Measurements from ENCODE around the gene GCK. TPM values are rescaled to one million over a fixed set of nuclear protein-coding genes. Genes with fewer than 3 reads are reported as not detected.

The GCK gene
- total RNA-seq, 4 donors from 2014 or later: 0.25 to 1.2 TPM; not detected in 2

- no peak for DNase-seq (ENCODE audit: low spot score in 2 of 2)
- no peak for TF ChIP-seq CTCF (IDR thresholded peaks at IDR 0.05)
- TF ChIP-seq POLR2A (IDR thresholded peaks at IDR 0.05): no peak
- intact Hi-C loops (cut with DNase I; ENCODE audit: low total_unique reads): no loop called here
- no peak overlapping the region for H3K4me3 ChIP-seq (ENCODE audit: low read depth, poor library complexity, severe bottlenecking)
- 86 to 90% methylated on average over 8 of the region's 8 CpGs for WGBS, 2 donors
Measured at GRCh38 chr7:44235066-44235465, 45.8 kb upstream of the GCK start.

- TF ChIP-seq CTCF (IDR thresholded peaks at IDR 0.05): no peak
- no peak for TF ChIP-seq POLR2A (IDR thresholded peaks at IDR 0.05)
- H3K4me3 ChIP-seq (ENCODE audit: low read depth, poor library complexity, severe bottlenecking): no peak overlapping the region
- intact Hi-C loops (cut with DNase I; ENCODE audit: low total_unique reads): no loop called here
- 77 to 82% methylated on average over 15 to 16 of the region's 22 CpGs for WGBS, 2 donors
- DNase-seq (ENCODE audit: low spot score in 2 of 2): no peak
Measured at GRCh38 chr7:44232901-44233715, 43.9 kb upstream of the GCK start.

GRCh38 chr7:44232396-44232795 lies 43.2 kb upstream of the GCK start:
- no peak for DNase-seq (ENCODE audit: low spot score in 2 of 2)
- 74 to 82% methylated on average over 7 to 11 of the region's 13 CpGs for WGBS, 2 donors
- TF ChIP-seq CTCF (IDR thresholded peaks at IDR 0.05) (no peak), POLR2A (IDR thresholded peaks at IDR 0.05) (no peak)
- no peak overlapping the region for H3K4me3 ChIP-seq (ENCODE audit: low read depth, poor library complexity, severe bottlenecking)
- intact Hi-C loops (cut with DNase I; ENCODE audit: low total_unique reads): no loop called here

- WGBS, 2 donors: 81 to 93% methylated on average over 10 to 12 of the region's 12 CpGs
- intact Hi-C loops (cut with DNase I; ENCODE audit: low total_unique reads): no loop called here
- DNase-seq (ENCODE audit: low spot score in 2 of 2): no peak
- no peak overlapping the region for H3K4me3 ChIP-seq (ENCODE audit: low read depth, poor library complexity, severe bottlenecking)
- TF ChIP-seq POLR2A (IDR thresholded peaks at IDR 0.05): no peak
- no peak for TF ChIP-seq CTCF (IDR thresholded peaks at IDR 0.05)
Measured at GRCh38 chr7:44231088-44231487, 41.8 kb upstream of the GCK start.

- 87 to 89% methylated on average over 7 of the region's 7 CpGs for WGBS, 2 donors
- intact Hi-C loops (cut with DNase I; ENCODE audit: low total_unique reads): no loop called here
- no peak for DNase-seq (ENCODE audit: low spot score in 2 of 2)
- no peak overlapping the region for H3K4me3 ChIP-seq (ENCODE audit: low read depth, poor library complexity, severe bottlenecking)
- TF ChIP-seq POLR2A (IDR thresholded peaks at IDR 0.05) (no peak), CTCF (IDR thresholded peaks at IDR 0.05) (no peak)
Measured at GRCh38 chr7:44230286-44230685, 41.0 kb upstream of the GCK start.
